HG03575 (cell line): Measurements from ENCODE around the gene SERPINA3.
"Not testable (repeated sequence)": the region's sequence is repeated elsewhere in the genome, so short reads cannot be mapped to it uniquely, and the experiment has no call there.

Source experiments
- ATAC-seq: cut with Tn5 transposase; IDR thresholded peaks from one replicate; pipeline ENCODE4 v1.9.1; 2021; ENCODE audit not compliant: unreplicated experiment, insufficient number of reproducible peaks, low FRiP score; ENCODE audit errors: extremely low read depth

SERPINA3 gene

DNA sequence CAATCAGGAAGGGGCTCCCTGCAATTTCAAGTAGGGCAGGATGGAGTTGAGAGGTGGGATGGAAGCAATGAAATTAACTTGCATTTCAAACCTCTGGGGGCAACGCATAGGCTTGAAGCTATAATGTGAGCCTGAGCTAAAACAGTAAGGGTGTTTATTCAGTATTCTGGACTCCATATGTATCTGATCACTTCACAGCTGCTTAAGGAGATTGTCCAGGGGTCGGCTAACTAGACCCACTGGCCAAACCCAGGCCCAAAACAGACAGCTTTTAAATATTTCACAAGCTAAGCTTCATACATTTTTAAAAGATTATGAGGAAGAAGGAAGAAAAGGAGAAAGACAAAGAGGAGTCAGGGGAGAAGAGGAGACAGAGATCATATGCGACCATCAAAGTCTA lies 6.8 kb upstream of the SERPINA3 start:
- no peak for ATAC-seq

DNA sequence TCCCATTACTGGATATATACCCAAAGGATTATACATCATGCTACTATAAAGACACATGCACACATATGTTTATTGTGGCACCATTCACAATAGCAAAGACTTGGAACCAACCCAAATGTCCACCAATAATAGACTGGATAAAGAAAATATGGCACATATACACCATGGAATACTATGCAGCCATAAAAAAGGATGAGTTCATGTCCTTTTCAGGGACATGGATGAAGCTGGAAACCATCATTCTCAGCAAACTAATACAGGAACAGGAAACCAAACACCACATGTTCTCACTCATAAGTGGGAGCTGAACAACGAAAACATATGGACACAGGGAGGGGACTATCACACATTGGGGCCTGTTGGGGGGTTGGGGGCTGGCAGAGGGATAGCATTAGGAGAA lies 3.2 kb upstream of the SERPINA3 start:
- ATAC-seq = not testable (repeated sequence)

DNA sequence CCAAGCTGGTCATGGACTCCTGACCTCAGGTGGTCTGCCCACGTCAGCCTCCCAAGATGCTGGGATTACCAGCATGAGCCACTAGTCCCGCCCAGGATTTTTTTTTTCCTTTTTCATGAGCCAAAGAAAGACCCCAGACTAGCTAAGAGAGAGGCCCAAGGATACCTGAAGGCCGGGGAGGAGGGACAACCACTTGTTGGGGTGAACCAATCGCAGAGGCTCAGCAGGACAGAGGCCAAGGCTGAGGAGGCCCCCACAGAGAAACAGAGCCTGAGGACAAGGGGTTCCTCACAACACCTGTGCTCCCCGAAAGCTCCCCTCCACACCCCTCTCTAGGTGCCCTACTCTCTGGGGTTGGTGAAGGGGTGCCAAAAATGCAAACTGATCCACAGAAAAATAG lies 1.0 kb upstream of the SERPINA3 start:
- no peak for ATAC-seq

GRCh38 chr14:94612580-94613554 lies 676 bp downstream of the SERPINA3 start:
- no peak for ATAC-seq

GRCh38 chr14:94613720-94614644 lies 1.8 kb downstream of the SERPINA3 start:
- no peak for ATAC-seq

DNA sequence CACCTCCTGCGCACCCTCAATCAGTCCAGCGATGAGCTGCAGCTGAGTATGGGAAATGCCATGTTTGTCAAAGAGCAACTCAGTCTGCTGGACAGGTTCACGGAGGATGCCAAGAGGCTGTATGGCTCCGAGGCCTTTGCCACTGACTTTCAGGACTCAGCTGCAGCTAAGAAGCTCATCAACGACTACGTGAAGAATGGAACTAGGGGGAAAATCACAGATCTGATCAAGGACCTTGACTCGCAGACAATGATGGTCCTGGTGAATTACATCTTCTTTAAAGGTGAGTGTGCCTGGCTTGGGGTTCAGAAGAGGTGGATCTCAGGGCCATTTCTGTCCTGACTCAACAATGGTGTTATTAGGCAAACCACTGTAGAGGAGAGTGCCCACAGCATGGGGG lies 2.6 kb downstream of the SERPINA3 start:
- ATAC-seq = no peak

GRCh38 chr14:94615254-94615653 lies 3.1 kb downstream of the SERPINA3 start:
- no peak for ATAC-seq

DNA sequence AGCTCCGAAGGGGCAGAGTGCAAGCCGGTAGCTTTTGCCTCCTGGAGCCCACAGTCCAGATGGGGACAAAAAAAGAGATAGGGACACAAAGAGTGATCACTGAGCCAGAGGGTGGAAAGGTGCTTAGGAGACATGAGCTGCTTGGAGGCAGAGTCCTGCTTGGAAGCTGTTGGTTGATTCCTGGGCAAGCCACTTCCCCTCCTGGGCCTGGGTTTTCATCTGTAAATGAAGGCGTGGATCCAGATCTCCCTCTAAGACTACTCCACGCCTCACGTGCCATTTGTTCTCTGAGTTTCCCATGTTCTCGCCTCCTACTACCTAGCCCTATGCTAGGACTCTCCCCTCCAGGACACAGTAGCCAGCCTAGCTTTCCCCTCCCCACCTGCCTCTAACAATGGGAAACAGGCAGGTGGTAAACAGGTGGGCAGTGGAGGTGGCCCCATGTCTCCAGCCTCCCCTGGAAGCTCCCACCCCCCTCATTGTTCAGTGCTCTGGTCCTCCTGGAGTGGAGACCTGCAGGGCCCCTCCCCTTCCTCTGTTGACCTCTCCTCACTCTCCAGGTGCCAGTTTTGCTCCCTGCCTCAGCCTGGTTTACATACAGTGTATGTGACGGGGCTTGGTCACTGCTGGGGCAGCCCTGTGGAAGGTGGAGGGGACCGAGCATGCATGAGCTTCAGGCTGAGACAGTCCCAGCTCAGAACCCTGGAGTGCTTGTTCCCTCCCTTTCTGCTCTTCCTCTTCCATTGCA lies 3.8 kb downstream of the SERPINA3 start:
- no peak for ATAC-seq

DNA sequence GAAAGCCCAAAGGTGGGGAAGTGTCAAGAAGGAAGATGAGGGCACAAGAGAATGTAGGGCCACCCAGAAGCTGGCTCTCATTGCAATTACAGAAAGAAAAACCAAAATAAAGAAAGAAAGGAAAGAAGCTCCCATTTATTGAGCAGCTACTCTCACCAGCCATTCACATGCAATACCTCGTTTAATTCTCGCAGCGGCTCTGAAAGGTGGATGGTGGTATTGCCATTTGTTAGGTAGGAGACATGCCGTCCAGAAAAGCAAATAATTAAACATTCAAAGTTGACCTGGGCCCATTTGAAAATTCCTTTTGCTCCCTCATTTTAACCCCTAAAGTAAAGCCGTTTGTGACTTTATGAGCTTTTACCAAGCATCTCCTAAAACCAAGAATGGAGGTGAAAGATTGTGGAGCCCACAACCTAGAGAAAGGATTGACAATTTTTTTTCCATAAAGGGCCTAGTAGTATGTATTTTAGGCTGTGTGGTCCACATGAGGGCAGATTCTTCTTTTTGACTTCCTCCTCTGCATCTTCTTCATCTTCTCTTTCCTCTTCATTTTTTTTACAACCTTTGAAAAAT lies 5.3 kb downstream of the SERPINA3 start:
- no peak for ATAC-seq

DNA sequence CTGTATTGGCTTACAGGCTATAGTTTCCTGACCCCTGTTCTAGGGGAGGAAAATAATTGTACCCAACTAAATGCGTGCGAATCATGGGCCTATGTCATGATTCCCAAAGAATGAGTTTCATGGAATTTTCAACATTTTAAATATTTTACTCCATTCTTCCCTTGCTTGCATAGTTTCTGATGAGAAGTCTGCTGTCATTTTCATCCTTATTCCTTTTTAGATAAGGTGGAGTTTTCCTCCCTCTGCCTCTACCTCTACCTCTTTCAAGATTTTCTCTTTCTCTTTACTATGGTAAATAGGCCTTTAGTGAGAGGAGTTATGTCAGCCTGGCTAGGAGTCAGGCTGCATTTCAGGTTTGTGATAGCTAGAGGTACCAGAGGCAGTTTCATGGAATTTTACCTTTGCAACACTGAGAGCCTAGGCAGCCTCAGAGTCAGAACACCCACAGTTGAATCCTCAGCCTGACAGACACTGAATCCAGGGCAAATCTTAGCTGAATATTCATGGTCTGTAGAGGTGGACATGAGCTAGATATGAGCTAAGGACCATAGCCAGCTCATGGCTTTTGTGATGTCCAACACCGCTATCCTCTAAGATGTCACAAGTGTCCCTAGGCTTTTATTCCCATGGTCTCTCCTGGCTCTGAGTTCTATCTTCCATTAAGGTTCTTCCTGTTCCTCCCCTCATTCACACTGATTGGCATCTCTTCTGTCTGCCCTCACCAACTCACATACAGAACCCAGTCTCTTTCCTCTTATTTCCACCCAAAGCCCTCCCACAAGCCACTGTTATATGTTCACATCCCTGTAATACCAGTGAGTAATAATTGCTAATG lies 6.0 kb downstream of the SERPINA3 start:
- ATAC-seq = no peak

DNA sequence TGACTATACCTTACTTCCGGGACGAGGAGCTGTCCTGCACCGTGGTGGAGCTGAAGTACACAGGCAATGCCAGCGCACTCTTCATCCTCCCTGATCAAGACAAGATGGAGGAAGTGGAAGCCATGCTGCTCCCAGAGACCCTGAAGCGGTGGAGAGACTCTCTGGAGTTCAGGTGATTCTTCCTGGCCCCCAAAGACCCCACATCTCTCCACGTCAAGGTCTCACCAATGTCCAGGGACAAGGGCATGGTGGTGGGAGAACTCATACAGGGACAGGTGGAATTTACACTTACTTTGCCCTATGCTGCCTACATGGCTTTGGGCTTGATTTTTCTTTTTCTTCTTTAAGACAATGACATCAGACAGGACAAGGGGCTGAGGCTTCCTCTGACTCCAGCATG lies 7.1 kb downstream of the SERPINA3 start:
- ATAC-seq = no peak

DNA sequence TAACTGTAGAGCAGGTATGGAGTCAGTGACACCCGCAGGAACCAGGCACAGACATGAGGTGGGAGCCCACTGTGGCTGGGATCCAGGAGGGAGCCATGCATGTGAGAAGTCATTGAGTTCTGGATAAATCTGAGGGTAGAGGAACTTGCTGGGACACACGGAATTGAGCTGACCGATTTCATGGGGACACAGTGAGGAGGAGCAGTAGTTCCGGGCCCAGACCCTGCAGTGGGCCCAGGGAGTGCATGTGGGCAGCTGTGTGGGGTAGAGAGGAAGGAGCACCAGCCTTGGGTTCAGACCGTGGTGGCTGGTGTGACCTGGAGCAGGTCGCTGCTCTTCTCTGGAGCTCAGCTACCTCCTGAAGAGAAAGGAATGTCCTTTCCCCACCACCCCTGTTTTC lies 8.4 kb downstream of the SERPINA3 start:
- ATAC-seq = no peak

DNA sequence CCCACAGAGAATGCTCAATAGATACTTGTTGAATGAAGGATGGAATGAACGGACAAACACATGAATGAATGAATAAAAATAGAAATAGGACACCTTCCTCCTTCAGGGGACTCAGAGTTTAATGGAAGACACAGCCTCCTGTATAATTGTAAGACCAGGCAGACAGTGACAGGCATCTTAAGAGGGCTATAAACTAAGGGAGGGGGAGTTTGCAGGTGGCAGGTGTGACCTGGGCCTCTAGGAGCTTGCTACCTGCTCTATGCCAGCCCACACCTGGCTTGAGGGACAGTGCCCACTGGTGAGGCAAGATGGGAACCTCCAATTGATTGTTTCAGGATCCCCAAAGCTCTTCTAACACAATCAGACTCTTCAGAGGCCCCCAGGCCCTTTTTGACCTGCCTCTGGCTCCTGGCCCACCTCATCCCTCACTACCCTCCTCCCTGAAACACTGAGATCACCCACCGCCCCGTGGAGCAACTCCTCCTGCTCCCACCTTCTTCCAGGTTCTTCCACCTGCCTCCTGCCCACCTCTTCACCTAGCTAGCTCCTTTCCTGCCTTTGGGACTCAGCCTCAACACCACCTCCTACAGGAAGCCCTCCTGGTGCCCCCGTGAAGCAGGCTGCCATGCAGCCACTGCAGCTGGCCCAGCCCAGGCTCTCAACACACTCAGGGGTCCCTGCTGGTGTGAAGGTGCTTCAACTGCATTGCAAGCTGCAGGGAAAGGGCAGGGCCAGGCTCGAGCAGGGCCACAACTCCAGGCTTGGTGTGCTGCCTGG lies 9.4 kb downstream of the SERPINA3 start:
- ATAC-seq = no peak

- no peak for ATAC-seq
These were observed 10.6 kb downstream of the SERPINA3 start for GRCh38 chr14:94622653-94623421.

GRCh38 chr14:94623422-94623809 lies 11.2 kb downstream of the SERPINA3 start:
- ATAC-seq = no peak

DNA sequence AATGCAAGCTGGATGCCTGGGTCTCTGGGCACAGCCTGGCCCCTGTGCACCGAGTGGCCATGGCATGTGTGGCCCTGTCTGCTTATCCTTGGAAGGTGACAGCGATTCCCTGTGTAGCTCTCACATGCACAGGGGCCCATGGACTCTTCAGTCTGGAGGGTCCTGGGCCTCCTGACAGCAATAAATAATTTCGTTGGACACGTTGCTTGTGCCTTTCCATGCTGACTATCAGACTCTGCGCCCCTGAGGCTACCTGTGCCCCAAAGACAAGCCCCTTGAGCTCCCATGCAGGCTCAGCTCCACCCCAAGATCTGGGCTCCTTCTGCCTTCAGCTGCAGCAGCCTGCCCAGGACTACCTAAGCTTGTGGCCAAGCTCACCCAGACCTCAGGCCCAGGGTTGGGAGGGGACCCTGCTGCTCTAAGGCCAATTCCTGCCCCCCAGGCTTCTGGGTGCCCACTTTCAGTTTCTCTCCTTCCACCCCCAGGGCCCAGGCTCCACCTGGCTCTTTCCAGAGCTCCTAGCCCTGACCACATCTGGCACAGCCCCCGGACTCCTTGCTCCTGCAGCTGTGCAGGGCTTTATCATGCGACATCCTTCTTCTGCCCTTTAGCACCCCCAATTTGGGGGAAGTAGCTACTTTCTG lies 11.8 kb downstream of the SERPINA3 start:
- no peak for ATAC-seq
